Activated CD8-positive, alpha-beta T cell treated with anti-CD3 and anti-CD28 coated beads for 36 hours (primary cell): ENCODE data around the gene FGF1. TPM values are rescaled to one million over a fixed set of nuclear protein-coding genes. Genes with fewer than 3 reads are reported as not detected.

ENCODE experiments used
- ATAC-seq: fragments of 200-7000 bp; cut with Tn5 transposase; one replicate; pipeline ENCODE4 v1.10.0; 2021; ENCODE audit warnings: mild to moderate bottlenecking, moderate library complexity
- CTCF ChIA-PET: fragments of 350-600 bp; sonication (Branson Sonifier 250); formaldehyde crosslinking; loops from one replicate; lab custom pipeline; 2021; ENCODE audit warnings: antibody characterized with exemption; lab: Charles Lee
- POLR2A ChIA-PET: fragments of 350-600 bp; sonication (Branson Sonifier 250); formaldehyde crosslinking; loops from one replicate; lab custom pipeline; 2021; ENCODE audit warnings: antibody characterized with exemption; lab: Charles Lee
- DNase-seq: peaks from one replicate; pipeline ENCODE4 v3.0.0-alpha.2; 2020
- H3K27ac Mint-ChIP-seq: one replicate; pipeline ENCODE4 v1.8.0; 2021; ENCODE audit warnings: mild to moderate bottlenecking, mixed read lengths
- H3K27me3 Mint-ChIP-seq: one replicate; pipeline ENCODE4 v1.8.0; 2021; ENCODE audit warnings: mixed read lengths
- H3K36me3 Mint-ChIP-seq: one replicate; pipeline ENCODE4 v1.8.0; 2021; ENCODE audit warnings: low read depth, mixed read lengths
- H3K4me1 Mint-ChIP-seq: one replicate; pipeline ENCODE4 v1.8.0; 2021; ENCODE audit warnings: low read depth, mixed read lengths
- H3K4me3 Mint-ChIP-seq: one replicate; pipeline ENCODE4 v1.8.0; 2021; ENCODE audit warnings: mild to moderate bottlenecking, moderate library complexity, mixed read lengths
- H3K9me3 Mint-ChIP-seq: one replicate; pipeline ENCODE4 v1.8.0; 2021; ENCODE audit warnings: mixed read lengths
- intact Hi-C: fragments of 100-400 bp; cut with micrococcal nuclease; formaldehyde crosslinking; loops from one replicate; pipeline ENCODE4 v1.10.0; 2022
- total RNA-seq, 2 experiments: library from RNA; stranded (reverse); gene quantifications; one replicate each; pipeline ENCODE4 v1.2.3, GENCODE V29; 2021
- TF ChIP-seq, protein P1 (sequence below): fragments of 200-600 bp; IDR thresholded peaks from one replicate; pipeline ENCODE4 v1.8.0; 2022; ENCODE audit warnings: antibody characterized with exemption, mild to moderate bottlenecking

The FGF1 gene
- total RNA-seq, 2 experiments from 2014 or later: not detected

DNA sequence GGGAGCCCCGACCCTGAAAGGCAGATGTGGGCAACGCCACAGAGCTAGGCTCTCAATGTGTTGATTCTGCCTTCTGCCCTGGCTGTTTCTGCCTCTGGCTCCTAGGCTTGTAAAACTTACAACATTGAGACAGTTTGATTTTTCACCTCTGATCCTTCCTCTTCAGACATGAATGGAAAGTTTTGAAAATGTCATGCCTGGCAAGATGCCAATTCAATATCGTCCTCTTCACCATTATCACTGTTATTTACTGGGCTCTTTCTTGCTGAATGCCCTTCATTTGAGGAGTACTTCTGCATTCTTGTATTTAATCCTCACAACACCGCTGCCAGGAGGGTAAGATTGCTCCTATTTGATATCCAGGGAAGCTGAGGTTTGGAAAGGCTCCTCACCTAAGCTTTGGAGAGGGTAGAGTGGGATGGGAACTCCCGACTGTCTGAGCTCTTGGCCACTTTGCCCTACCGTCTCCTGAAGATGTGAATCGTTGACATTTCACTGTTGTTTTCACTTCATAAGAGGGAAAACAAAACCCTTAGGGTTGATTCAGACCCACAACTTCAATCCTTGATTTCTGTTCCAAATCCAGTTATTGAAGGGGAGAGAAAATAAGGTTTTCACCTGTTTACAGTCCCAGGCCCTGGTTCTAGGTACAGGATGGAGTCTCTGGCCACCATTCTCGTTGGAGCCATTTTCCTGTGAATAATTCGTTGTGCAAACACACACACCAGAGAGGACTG is 12.7 kb upstream of the FGF1 start:
- CTCF ChIA-PET: interaction anchor here (0.7 to 30.6 kb wide), 37 partner anchors 8 to 550 kb away, joined by 3 to 673 read pairs (median 4); partner anchors contain the start of gene FGF1
- H3K36me3 Mint-ChIP-seq: no peaks in the 10 kb centered on the region
- ATAC-seq (no peak), DNase-seq (no peak)
- H3K4me1 Mint-ChIP-seq: peaks cover 2% of the 10 kb centered on the region
- no peaks in the 10 kb centered on the region for H3K9me3 Mint-ChIP-seq
- TF ChIP-seq, protein P1, sequence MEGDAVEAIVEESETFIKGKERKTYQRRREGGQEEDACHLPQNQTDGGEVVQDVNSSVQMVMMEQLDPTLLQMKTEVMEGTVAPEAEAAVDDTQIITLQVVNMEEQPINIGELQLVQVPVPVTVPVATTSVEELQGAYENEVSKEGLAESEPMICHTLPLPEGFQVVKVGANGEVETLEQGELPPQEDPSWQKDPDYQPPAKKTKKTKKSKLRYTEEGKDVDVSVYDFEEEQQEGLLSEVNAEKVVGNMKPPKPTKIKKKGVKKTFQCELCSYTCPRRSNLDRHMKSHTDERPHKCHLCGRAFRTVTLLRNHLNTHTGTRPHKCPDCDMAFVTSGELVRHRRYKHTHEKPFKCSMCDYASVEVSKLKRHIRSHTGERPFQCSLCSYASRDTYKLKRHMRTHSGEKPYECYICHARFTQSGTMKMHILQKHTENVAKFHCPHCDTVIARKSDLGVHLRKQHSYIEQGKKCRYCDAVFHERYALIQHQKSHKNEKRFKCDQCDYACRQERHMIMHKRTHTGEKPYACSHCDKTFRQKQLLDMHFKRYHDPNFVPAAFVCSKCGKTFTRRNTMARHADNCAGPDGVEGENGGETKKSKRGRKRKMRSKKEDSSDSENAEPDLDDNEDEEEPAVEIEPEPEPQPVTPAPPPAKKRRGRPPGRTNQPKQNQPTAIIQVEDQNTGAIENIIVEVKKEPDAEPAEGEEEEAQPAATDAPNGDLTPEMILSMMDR: no peak
- H3K27me3 Mint-ChIP-seq: peaks cover 2% of the 10 kb centered on the region
- POLR2A ChIA-PET: no interaction called here
- H3K4me3 Mint-ChIP-seq: no peak overlapping the region
- intact Hi-C loops: loop anchor here (1.0 to 2.0 kb wide), 2 partner anchors 43 to 86 kb away; no protein-coding TSS in a partner anchor
- no peak overlapping the region for H3K27ac Mint-ChIP-seq

DNA sequence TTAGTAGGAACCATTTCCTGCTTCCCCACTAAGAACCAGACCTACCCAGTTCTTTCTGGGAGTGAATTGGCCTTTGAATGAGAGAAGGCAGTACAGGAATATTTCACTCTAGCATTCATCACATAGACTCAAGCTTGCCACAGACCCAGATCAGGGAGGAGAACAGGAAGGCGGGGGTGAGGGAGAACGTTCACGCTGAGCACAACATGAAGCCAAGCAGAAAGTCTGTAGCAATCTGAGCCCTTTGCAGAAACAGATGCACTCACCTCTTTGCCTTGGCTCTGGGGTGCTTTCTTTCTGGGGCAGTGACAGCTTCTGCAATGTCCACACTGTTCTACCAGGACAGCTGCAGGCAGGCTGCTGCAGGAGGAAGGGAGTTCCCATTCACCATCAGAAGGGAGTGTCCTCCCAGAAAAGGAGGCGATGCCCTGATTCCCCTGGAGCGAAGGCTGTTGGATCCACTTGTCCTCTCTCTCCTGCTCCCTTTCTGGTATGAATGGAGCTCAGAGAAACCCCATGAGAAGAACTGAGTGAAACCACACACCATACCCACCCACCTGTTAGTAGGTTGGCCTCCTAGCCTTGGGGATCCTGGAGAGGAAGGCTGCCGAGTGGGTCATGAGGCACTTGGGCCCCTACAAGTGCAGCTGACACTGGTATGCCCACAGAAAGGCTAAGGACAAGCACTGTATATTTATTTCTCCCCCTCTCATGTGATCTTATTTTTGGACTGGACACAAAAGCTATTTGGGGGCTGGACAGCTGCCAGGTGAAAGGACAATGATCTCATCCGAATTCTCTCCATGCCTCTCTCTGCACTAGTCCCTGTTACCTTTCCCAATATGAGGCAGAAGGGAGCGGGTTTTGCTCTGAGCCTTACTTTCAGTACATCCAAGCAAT is 11.7 kb upstream of the FGF1 start:
- no peak overlapping the region for H3K27ac Mint-ChIP-seq

DNA sequence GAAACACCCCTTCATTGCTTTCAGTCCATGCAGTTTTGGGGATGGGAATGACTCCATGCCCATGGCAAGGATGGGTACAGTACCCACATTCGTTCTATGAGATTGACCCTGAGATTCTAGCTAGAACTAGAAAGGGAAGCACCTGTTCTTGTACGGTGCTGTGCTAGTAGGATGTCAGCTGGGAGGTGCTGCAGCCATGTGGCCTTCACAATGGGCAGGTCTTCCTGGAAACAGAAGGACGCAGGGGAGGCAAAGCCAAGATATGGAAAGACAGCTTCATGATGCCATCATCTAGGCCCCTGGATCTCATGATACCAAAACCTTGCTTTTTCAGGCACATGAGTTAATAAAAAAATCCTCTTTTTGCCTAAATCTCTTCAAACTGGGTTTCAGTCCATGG is 10.5 kb upstream of the FGF1 start:
- ChIA-PET CTCF (interaction anchor here (1.2 to 30.6 kb wide), 5 partner anchors 18 to 557 kb away, joined by 4 to 673 read pairs (median 71); no protein-coding TSS in a partner anchor), POLR2A (no interaction called here)
- intact Hi-C loops: no loop called here
- Mint-ChIP-seq H3K4me3 (no peak overlapping the region), H3K36me3 (no peaks in the 10 kb centered on the region), H3K27ac (no peak overlapping the region), H3K4me1 (peaks cover 2% of the 10 kb centered on the region), H3K9me3 (no peaks in the 10 kb centered on the region), H3K27me3 (peaks cover 2% of the 10 kb centered on the region)
- TF ChIP-seq, protein P1: no peak
- ATAC-seq (no peak), DNase-seq (no peak)

More for the DNA sequence above, 11.7 kb upstream of the FGF1 start:
- peaks cover 2% of the 10 kb centered on the region for H3K27me3 Mint-ChIP-seq
- no peak overlapping the region for H3K4me3 Mint-ChIP-seq
- no peak for DNase-seq
- ATAC-seq: no peak
- no peaks in the 10 kb centered on the region for H3K9me3 Mint-ChIP-seq
- intact Hi-C loops: loop anchor here (2.0 kb wide), 1 partner anchor 85 kb away; no protein-coding TSS in a partner anchor
- POLR2A ChIA-PET: no interaction called here
- TF ChIP-seq, protein P1: no peak
- peaks cover 2% of the 10 kb centered on the region for H3K4me1 Mint-ChIP-seq
- CTCF ChIA-PET: interaction anchor here (0.6 to 30.6 kb wide), 14 partner anchors 11 to 185 kb away, joined by 3 to 673 read pairs (median 9); partner anchors contain the start of gene FGF1
- H3K36me3 Mint-ChIP-seq: no peaks in the 10 kb centered on the region

DNA sequence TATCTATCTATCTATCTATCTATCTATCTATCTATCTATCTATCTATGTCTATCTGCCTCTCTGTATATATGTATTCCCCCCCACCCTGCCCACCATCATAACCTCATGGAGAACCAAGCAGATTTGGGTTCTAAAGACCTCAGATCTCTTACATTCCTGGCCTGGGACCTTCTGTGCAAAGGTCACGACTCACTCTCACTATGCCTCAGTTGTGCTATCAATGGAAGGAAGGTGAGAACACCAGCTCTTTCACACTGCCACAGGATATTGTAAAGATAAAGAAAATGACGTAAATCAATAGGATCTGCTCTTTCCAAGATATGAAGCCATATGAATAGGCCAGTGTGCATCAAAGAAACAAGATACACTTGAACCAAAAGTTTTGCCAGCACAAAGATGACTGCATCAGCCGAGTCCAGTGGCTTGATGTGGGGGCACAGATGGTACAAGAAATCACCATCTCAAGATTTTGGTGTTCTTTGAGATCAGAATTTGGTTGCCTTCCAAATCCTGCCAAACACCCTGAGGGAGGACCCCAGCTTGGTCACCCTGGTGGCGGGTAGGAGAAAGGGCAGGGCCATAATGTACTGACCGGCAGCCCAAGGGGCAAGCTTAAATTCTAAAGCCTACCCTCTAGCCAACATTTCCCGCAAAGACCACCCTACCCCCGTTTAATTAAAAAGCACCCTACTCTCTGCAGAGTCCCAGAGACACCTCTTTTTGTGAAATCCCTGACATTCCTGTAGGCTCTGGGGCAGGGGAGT is 8.4 kb upstream of the FGF1 start:
- TF ChIP-seq, protein P1: no peak
- no peak overlapping the region for H3K27ac Mint-ChIP-seq
- no peak overlapping the region for H3K4me3 Mint-ChIP-seq
- ChIA-PET CTCF (interaction anchor here (1.9 kb wide), 1 partner anchor 39 kb away, joined by 5 read pairs; no protein-coding TSS in a partner anchor), POLR2A (no interaction called here)
- H3K36me3 Mint-ChIP-seq: no peaks in the 10 kb centered on the region
- no peaks in the 10 kb centered on the region for H3K9me3 Mint-ChIP-seq
- H3K27me3 Mint-ChIP-seq: peaks cover 2% of the 10 kb centered on the region
- intact Hi-C loops: no loop called here
- H3K4me1 Mint-ChIP-seq: peaks cover 2% of the 10 kb centered on the region
- ATAC-seq (no peak), DNase-seq (no peak)
